Upper lobe of left lung (tissue), 4 donors: Measurements from ENCODE around the gene USP17L30.
"Not testable (repeated sequence)": the region's sequence is repeated elsewhere in the genome, so short reads cannot be mapped to it uniquely, and the experiment has no call there.

ENCODE experiments used
- POLR2A ChIP-seq, 4 donors: fragments of 450-650 bp; IDR thresholded peaks; one replicate each; pipeline ENCODE4 v1.5.1; 2016 to 2017; ENCODE audit warnings: antibody characterized with exemption in 4 of 4, mild to moderate bottlenecking in 2 of 4
- POLR2AphosphoS5 ChIP-seq, 2 donors: sonication (generic); formaldehyde crosslinking; IDR thresholded peaks; one replicate each; pipeline ENCODE4 v1.5.1; 2017; ENCODE audit warnings: antibody characterized with exemption in 2 of 2
- TF ChIP-seq, protein P1 (sequence below), 6 experiments: fragments of 450-650 bp in 4 of 6; fragments of 200-600 bp in 2 of 6; sonication (generic) in 2 of 6; IDR thresholded peaks; one replicate each; pipeline ENCODE4 v1.5.1; 2016 to 2019; ENCODE audit warnings: antibody characterized with exemption in 6 of 6

DNA sequence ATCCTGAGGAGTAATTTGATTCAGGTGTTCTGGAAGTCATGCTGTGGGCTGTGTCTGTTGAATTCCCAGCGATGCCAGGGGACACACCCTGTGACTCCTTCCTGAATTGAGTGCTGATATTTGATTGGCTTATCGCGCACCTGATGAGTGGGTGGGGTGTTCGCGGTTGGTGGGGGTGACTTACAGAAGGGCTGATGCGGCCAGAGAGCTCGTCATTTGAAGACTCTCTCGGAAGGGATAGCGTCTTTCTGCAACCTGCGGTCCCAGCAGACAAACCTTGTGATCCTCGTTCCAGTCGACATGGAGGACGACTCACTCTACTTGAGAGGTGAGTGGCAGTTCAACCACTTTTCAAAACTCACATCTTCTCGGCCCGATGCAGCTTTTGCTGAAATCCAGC, 33.3 kb upstream of the USP17L30 start, which contains the start of gene USP17L25:
- TF ChIP-seq POLR2AphosphoS5, POLR2A (IDR thresholded peaks at IDR 0.05): not testable (repeated sequence)
- TF ChIP-seq, protein P1, sequence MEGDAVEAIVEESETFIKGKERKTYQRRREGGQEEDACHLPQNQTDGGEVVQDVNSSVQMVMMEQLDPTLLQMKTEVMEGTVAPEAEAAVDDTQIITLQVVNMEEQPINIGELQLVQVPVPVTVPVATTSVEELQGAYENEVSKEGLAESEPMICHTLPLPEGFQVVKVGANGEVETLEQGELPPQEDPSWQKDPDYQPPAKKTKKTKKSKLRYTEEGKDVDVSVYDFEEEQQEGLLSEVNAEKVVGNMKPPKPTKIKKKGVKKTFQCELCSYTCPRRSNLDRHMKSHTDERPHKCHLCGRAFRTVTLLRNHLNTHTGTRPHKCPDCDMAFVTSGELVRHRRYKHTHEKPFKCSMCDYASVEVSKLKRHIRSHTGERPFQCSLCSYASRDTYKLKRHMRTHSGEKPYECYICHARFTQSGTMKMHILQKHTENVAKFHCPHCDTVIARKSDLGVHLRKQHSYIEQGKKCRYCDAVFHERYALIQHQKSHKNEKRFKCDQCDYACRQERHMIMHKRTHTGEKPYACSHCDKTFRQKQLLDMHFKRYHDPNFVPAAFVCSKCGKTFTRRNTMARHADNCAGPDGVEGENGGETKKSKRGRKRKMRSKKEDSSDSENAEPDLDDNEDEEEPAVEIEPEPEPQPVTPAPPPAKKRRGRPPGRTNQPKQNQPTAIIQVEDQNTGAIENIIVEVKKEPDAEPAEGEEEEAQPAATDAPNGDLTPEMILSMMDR (IDR thresholded peaks at IDR 0.05), result not testable (repeated sequence)
